IMR-90 (cell line): ENCODE results near the gene CLEC16A. TPM values are rescaled to one million over a fixed set of nuclear protein-coding genes. Genes with fewer than 3 reads are reported as not detected.

Experiments used
- ATAC-seq: fragments of 200-7000 bp; cut with Tn5 transposase; 2 replicates; pipeline ENCODE4 v1.9.1; 2020; ENCODE audit warnings: low read depth, mild to moderate bottlenecking, moderate library complexity
- BruUV-seq: library from RNA; stranded (reverse); fragments of 400-500 nt; replicated peaks from 2 replicates; lab custom pipeline; 2021; lab: Mats Ljungman, UMichigan
- CTCF ChIA-PET: fragments of 300-600 bp; formaldehyde crosslinking; extraction: SDS; loops from one replicate; lab custom pipeline; 2021; ENCODE audit warnings: antibody characterized with exemption; lab: Yijun Ruan, JAX
- POLR2A ChIA-PET: fragments of 300-600 bp; sonication (Branson Sonifier 250); formaldehyde crosslinking; loops from one replicate; lab custom pipeline; 2022; ENCODE audit warnings: antibody characterized with exemption; ENCODE audit not compliant: unreplicated experiment; lab: Charles Lee
- DNase-seq: peaks from one replicate; pipeline ENCODE4 v3.0.0; 2013
- H2AFZ ChIP-seq: replicated peaks from 2 replicates; pipeline ENCODE3; 2013; ENCODE audit warnings: low read length, mild to moderate bottlenecking; ENCODE audit not compliant: poor library complexity
- H2AK5ac ChIP-seq: 2 replicates; pipeline ENCODE4 v1.6.1; 2013; ENCODE audit warnings: low read depth, low read length, inconsistent platforms
- H2AK9ac ChIP-seq: replicated peaks from 2 replicates; pipeline ENCODE3; 2013; ENCODE audit warnings: mild to moderate bottlenecking, low read depth, low read length, moderate library complexity; ENCODE audit not compliant: poor library complexity
- H2BK120ac ChIP-seq: 2 replicates; pipeline ENCODE4 v1.6.1; 2013; ENCODE audit warnings: low read depth, low read length, inconsistent platforms
- H2BK15ac ChIP-seq: 3 replicates; pipeline ENCODE4 v1.6.1; 2013; ENCODE audit warnings: low read depth, low read length, inconsistent platforms
- H2BK20ac ChIP-seq: 2 replicates; pipeline ENCODE4 v1.6.1; 2013; ENCODE audit warnings: low read depth, mild to moderate bottlenecking, inconsistent platforms, low read length, moderate library complexity
- H2BK5ac ChIP-seq: 2 replicates; pipeline ENCODE4 v1.6.1; 2013; ENCODE audit warnings: mild to moderate bottlenecking, low read depth, low read length, inconsistent platforms; ENCODE audit not compliant: poor library complexity, severe bottlenecking
- H3K14ac ChIP-seq: replicated peaks from 2 replicates; pipeline ENCODE4 v1.6.1; 2013; ENCODE audit warnings: low read depth, low read length, inconsistent platforms
- H3K18ac ChIP-seq: 2 replicates; pipeline ENCODE4 v1.6.1; 2013; ENCODE audit warnings: low read depth, low read length, control low read depth
- H3K23ac ChIP-seq: 2 replicates; pipeline ENCODE4 v1.6.1; 2013; ENCODE audit warnings: low read depth, low read length, inconsistent platforms
- H3K27ac ChIP-seq: 2 replicates; pipeline ENCODE4 v1.5.1; 2013; ENCODE audit warnings: mild to moderate bottlenecking, control low read depth, low read length; ENCODE audit not compliant: insufficient read depth
- H3K27me3 ChIP-seq: 2 replicates; pipeline ENCODE4 v1.6.1; 2013; ENCODE audit warnings: low read length; ENCODE audit not compliant: control insufficient read depth, insufficient read depth
- H3K36me3 ChIP-seq: 2 replicates; pipeline ENCODE4 v1.6.1; 2013; ENCODE audit warnings: low read length, mixed read lengths; ENCODE audit not compliant: control insufficient read depth, insufficient read depth
- H3K4ac ChIP-seq: 2 replicates; pipeline ENCODE4 v1.6.1; 2013; ENCODE audit warnings: low read depth, low read length, inconsistent platforms
- H3K4me1 ChIP-seq: 2 replicates; pipeline ENCODE4 v1.6.1; 2013; ENCODE audit warnings: low read length, mixed read lengths; ENCODE audit not compliant: control insufficient read depth, insufficient read depth
- H3K4me2 ChIP-seq: 2 replicates; pipeline ENCODE4 v1.6.1; 2013; ENCODE audit warnings: low read depth, mild to moderate bottlenecking, control low read depth, low read length, moderate library complexity
- H3K4me3 ChIP-seq: 2 replicates; pipeline ENCODE4 v1.5.1; 2013; ENCODE audit warnings: low read depth, mild to moderate bottlenecking, control low read depth, low read length, moderate library complexity; ENCODE audit not compliant: insufficient read depth
- H3K56ac ChIP-seq: 2 replicates; pipeline ENCODE4 v1.6.1; 2013; ENCODE audit warnings: low read length, inconsistent platforms; ENCODE audit not compliant: insufficient read depth; ENCODE audit errors: extremely low read depth
- H3K79me1 ChIP-seq, 2 experiments: 2 replicates each; pipeline ENCODE4 v1.6.1; 2013; ENCODE audit warnings: low read length in 2 of 2, inconsistent platforms in 1 of 2, low read depth in 1 of 2
- H3K9ac ChIP-seq: 2 replicates; pipeline ENCODE4 v1.6.1; 2013; ENCODE audit warnings: low read depth, low read length, control low read depth
- H3K9me1 ChIP-seq: 2 replicates; pipeline ENCODE4 v1.6.1; 2013; ENCODE audit warnings: low read length, inconsistent platforms; ENCODE audit not compliant: insufficient read depth
- H3K9me3 ChIP-seq: 2 replicates; pipeline ENCODE4 v1.6.1; 2013; ENCODE audit warnings: low read length; ENCODE audit not compliant: control insufficient read depth, insufficient read depth
- H4K20me1 ChIP-seq: 2 replicates; pipeline ENCODE4 v1.6.1; 2013; ENCODE audit warnings: low read length, inconsistent platforms; ENCODE audit not compliant: insufficient read depth
- H4K5ac ChIP-seq: 2 replicates; pipeline ENCODE4 v1.6.1; 2013; ENCODE audit warnings: mild to moderate bottlenecking, low read depth, low read length, control low read depth
- H4K8ac ChIP-seq, 2 experiments: 2 replicates each; pipeline ENCODE4 v1.6.1; 2013; ENCODE audit warnings: low read depth in 2 of 2, low read length in 2 of 2, control low read depth in 1 of 2, inconsistent platforms in 1 of 2
- H4K91ac ChIP-seq: 2 replicates; pipeline ENCODE4 v1.6.1; 2013; ENCODE audit warnings: low read depth, low read length, inconsistent platforms; ENCODE audit not compliant: insufficient read depth
- CHD1 ChIP-seq: IDR thresholded peaks from 2 replicates; pipeline ENCODE4 v1.6.1; 2012; ENCODE audit warnings: low read depth, low read length, improper control_type of control experiment
- WGBS, 2 experiments: methylation state at CpG; one replicate each; pipeline versions ENCODE4 v1.1.5 to v1.1.7; 2013; ENCODE audit warnings: missing lambda C conversion rate in 2 of 2; ENCODE audit not compliant: insufficient read length in 1 of 2; ENCODE audit errors: extremely low coverage in 2 of 2; 5-methylcytosine and 5-hydroxymethylcytosine counted together
- dilution Hi-C: fragments of 300-500 bp; cut with HindIII; formaldehyde crosslinking; loops from one replicate; pipeline ENCODE4 v1.14.3; 2018; ENCODE audit warnings: low sequenced_read_pairs; ENCODE audit not compliant: unreplicated experiment
- in situ Hi-C: fragments of 300-500 bp; cut with MboI; formaldehyde crosslinking; loops from 3 replicates; pipeline ENCODE4 v1.14.3; 2019; ENCODE audit warnings: low sequenced_read_pairs, inconsistent platforms, mixed read lengths
- intact Hi-C: fragments of 100-400 bp; cut with micrococcal nuclease; formaldehyde crosslinking; loops from 2 replicates; pipeline ENCODE4 v1.10.0; 2022
- polyA plus RNA-seq, 3 experiments: library from polyadenylated mRNA; depleted of rRNA; stranded (reverse); fragments of >200 nt; gene quantifications; 2 replicates each; pipeline ENCODE4 v1.2.3, GENCODE V29; 2012; ENCODE audit warnings: low replicate concordance in 1 of 3
- total RNA-seq: library from RNA; depleted of rRNA; stranded (reverse); fragments of >200 nt; gene quantifications from 2 replicates; pipeline ENCODE4 v1.2.3, GENCODE V29; 2012

CLEC16A gene
- total and polyA plus RNA-seq, 2 of the 4 experiments (the other 2 are of a cell fraction) = 15.9 to 16.5 TPM

DNA sequence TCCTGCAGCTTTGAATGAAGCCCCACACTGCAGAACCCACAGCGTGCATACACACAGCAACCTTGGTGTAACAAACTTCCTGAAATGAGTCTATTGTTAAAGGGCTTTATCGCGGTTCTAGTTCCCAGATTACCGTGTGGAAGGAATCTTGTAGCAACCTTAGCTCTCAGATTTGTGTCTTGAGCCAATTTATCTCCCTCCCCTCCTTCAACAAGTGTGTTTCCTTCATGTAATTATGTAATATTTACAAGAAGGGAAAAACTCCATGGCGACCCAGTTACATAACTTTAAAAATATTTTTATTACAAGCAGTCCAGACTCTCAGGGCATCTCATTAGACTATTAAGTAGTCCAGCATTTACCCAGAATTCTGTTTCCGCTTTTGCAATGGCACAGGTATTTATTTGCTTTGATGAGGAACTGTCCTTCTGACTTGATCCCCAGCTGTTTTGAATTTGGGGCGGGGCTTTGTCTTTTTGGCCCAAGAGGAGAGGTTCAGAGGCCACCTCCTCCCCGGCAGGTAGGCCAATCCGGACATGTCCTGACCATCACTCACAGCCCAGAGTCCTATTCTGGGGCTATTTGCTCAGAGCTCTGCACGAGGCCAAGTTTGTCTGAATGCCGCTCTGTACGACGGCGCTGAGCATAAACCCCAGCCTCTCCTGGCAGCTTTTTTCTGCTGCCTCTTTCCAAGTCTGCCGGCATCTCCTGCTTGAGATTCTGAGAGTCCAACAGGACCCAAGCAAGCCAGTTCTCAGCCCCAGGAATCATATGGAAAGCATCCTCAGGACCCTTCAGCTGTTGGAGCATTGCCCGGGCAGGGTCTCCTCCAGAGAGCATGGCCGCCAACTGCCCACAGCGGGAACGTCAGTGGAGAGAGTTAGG is 35.6 kb downstream of the CLEC16A start:
- peak overlapping the region; percentile 54; the same call in 1 of the 2 replicates for H3K18ac ChIP-seq
- H2BK120ac ChIP-seq = no peak overlapping the region
- peaks cover 0 to 9% of the 10 kb centered on the region in 2 experiments; a peak in 1 of 4 replicates for H3K79me1 ChIP-seq
- no peaks in the 10 kb centered on the region for H3K27me3 ChIP-seq
- no peaks in the 10 kb centered on the region for H4K20me1 ChIP-seq
- DNase-seq (no peak), ATAC-seq (no peak)
- no peak overlapping the region for H3K4me3 ChIP-seq
- no peak overlapping the region for H3K9ac ChIP-seq
- peak overlapping the region; percentile 44 for H4K5ac ChIP-seq
- H3K4ac ChIP-seq = 0 out of 2 replicates have a peak overlapping the region, but pooled peaks have one; percentile 10
- peaks cover 17% of the 10 kb centered on the region for H3K4me1 ChIP-seq
- peaks cover 17% of the 10 kb centered on the region for H3K36me3 ChIP-seq
- no peak overlapping the region for H2BK15ac ChIP-seq
- no peak overlapping the region for H3K23ac ChIP-seq
- ChIA-PET POLR2A (interaction anchor here (0.5 kb wide), 1 partner anchor 110 kb away, joined by 5 read pairs; no protein-coding TSS in a partner anchor), CTCF (interaction anchor here (0.8 to 1.1 kb wide), 2 partner anchors 16 to 376 kb away, joined by 3 to 4 read pairs; no protein-coding TSS in a partner anchor)
- no peak overlapping the region for H2AK9ac ChIP-seq
- no peak for TF ChIP-seq CHD1
- H3K9me1 ChIP-seq = peaks cover 18% of the 10 kb centered on the region
- intact Hi-C loops = no loop called here
- H2AFZ ChIP-seq = no peak overlapping the region
- no peak overlapping the region; the same call in 1 of the 2 replicates for H4K91ac ChIP-seq
- dilution Hi-C loops = no loop called here
- no peak overlapping the region for H3K56ac ChIP-seq
- no peak overlapping the region for H3K14ac ChIP-seq
- H3K27ac ChIP-seq = peak overlapping the region; percentile 20; the same call in 1 of the 2 replicates
- no peaks in the 10 kb centered on the region for H3K9me3 ChIP-seq
- no peak overlapping the region; the same call in 1 of the 2 replicates for H2BK20ac ChIP-seq
- H4K8ac ChIP-seq = peak overlapping the region in 1 of 2 experiments; percentile 5; a peak in 1 of 4 replicates
- H3K4me2 ChIP-seq = no peak overlapping the region
- H2AK5ac ChIP-seq = 0 out of 2 replicates have a peak overlapping the region, but pooled peaks have one; percentile 7
- in situ Hi-C loops = loop anchor here (10.0 kb wide), 1 partner anchor 115 kb away; no protein-coding TSS in a partner anchor
- no TSS peak for BruUV-seq
- no peak overlapping the region for H2BK5ac ChIP-seq
- whole genome bisulfite sequencing, 2 experiments = 51% methylated on average over 6 of the region's 19 CpGs; no CpG with 5 or more reads in 1 of the 2 experiments
